Measurements from ENCODE around the gene UBE2L5.

UBE2L5 gene

DNA sequence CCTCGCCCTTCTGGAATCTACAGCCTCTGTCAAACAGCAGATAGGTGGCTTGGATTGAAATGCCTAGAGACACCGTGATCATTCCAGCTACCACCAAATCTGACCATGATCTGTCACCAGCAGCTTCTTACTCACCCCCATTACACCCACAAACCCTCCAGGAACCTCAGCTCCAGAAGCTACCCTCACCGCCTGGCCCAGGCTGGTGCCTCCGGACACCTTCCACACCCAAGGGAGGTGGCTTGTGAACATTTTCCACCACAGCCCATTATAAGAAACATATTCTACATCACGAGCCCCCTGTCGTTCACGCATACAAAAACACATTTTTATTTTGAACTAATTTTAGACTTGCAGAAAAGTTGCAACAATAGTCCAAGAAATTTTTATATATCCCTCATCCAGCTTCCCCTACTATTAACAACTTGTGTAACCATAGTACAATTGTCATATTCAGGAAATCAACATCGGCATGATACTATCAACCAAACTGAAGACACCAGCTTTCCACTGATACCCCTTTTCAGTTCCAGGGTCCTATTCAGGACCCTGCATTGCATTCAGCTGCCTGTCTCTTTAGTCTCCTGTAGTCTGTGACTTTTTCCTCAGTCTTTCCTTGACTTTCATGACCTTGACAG is 15.4 kb upstream of the UBE2L5 start:
- no peak for DNase-seq

DNA sequence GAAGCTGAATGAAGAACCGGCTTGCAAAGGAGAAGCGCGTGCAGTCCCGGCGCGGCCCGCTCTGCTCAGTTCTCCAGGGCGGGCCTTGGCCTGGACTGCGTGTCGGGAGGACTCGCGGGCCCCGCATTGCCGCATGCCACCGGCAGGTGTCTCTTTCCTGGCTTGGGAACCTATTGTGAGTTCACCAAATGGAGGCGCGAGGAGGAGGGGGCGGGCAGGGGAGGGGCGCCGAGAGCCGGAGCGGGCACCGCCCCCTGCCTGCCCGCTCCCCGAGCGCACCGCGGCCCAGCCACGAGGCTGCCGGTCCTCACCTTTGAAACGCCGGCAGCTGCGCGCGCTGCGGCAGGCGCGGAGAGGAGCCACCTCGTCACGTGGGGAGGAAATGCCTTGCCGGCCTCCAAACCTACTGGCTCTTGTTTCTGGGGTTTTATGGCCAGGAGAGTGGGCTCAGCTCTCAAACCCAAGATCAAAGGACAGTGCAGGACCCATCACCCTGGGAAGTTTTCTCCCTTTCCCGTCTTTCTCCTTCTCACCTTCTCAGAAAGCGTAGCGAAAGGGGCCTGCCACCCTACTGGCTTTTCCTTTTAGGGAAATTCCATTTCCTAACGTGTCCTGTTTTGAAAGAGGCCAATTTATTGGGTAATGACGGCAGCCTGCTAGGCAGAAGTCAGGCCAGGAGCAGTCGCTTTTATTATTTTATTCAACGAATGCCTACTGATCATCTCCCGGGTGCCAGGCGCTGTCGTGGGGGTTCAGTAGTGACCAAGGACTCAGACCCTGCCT is 13.8 kb upstream of the UBE2L5 start:
- no peak for DNase-seq

DNA sequence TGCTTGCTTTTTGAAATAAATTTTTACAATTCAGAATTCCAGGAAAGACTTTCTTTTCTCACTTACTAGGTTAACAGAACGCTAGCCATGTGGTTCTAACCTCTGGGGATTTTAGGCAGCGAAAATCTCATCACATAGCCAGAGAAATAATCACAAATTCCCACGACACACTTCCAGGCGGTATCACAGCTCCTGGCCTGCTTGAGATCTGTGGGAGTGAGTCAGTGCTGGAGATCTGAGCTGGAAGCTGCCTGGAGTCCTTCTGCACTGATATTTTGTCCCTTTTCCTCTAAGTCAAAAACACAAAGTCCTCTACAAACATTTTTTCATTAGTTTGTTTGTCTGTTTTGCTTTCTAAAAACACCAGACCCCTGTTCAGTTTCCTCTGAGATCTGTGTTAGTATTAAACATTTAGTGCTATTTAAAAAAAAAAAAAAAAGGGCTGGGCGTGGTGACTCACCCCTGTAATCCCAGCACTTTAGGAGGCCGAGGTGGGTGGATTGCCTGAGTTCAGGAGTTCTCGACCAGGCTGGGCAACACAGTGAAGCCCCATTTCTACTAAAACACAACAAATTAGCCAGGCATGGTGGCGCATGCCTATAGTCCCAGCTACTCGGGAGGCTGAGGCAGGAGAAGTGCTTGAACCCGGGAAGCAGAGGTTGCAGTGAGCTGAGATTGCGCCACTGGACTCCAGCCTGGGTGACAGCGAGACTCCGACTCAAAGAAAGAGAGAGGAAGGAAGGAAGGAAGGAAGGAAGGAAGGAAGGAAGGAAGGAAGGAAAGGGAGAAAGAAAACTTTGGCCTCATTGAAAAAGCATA is 12.2 kb upstream of the UBE2L5 start:
- no peak for DNase-seq

DNA sequence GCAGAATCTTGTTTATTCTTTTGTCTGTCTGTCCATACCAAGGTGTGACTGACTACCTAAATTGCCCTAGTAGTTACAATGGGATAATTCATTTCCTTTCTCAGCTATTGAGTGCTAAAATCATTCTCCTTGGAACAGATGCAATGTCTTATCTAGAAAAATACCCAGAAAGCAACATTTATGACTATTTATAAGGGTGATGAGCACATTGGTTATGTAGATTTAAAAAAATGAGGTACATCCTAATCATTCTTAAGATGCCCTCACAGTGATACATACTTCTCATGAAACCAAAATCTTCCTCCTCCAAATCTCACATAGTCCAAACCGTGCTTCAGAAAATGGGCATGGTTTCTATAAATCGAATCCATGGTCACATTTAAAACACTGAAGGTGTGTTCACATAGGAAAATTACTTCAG is 11.6 kb upstream of the UBE2L5 start:
- DNase-seq = no peak

DNA sequence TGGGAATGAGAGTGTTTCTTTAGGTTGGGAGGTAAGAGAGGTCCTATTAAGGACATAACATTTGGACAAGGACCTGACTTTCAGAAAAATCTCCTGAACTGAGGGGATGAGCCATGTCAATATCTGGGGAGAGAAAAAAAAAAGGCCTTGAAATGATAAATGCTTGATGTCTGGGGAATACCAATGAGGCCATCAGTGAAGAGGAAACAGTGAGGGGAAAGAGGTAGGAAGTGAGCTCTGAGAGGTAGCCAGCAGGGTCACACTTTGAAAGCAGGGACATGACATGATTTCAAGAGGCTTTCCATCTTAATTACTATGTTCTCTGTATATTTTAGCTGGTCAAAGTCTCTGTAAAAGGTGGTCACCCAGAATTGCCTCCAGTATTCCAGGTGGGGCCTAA is 9.9 kb upstream of the UBE2L5 start:
- no peak for DNase-seq

DNA sequence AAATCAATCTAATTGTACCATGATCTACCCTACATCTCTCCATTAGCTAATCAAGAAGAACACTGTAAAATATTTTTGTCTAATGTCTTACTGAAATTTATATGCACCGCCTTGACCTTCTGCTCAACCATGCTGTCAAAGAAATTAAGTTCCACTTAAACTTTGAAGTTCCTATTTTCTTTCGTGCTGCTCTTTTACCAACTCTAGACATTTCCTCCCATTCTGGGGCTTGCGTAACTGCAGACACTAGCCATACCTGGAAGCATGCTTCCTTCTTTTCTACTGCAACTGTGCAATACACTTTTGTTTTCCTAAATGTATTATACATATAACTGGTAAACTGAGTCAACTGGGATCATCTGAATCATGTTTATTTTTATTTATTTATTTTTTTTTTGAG is 8.5 kb upstream of the UBE2L5 start:
- no peak for DNase-seq

DNA sequence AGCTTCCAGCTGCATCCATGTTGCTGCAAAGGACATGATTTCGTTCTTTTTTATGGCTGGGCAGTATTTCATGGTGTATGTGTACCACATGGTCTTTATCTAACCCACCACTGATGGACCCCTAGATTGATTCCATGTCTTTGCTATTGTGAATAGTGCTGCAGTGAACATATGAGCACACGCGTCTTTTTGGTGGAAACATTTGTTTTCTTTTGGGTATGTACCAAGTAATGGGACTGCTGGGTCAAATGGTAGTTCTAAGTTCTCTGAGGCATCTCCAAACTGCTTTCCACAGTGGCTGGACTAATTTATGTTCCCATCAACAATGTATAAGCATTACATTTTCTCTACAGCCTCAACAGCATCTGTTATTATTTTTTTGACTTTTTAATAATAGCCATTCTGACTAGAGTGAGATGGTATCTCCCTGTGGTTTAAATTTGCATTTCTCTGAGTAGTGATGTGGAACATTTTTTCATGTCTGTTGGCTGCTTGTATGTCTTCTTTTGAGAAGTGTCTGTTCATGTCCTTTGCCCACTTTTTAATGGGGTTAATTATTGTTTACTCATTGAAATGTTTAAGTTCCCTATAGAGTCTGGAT is 6.8 kb upstream of the UBE2L5 start:
- no peak for DNase-seq

DNA sequence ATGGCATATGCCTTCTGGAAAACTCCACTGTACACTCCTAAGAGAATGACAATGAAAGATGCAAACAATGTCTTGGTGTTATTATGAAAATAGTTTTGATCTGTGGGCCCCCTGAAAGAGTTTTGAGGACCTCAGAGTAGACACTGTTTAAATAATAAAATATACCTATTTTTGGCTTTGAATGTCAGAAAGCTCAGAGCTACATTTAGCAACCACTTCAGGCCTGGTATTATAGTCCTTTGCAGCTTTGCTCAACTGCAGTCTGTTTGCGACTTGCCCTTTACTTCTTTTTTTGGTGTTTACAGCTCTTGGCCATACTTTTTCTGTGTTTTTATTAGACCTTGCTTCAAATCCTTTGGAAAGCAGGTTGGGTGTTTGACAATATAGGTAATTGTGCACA is 5.8 kb upstream of the UBE2L5 start:
- no peak for DNase-seq

DNA sequence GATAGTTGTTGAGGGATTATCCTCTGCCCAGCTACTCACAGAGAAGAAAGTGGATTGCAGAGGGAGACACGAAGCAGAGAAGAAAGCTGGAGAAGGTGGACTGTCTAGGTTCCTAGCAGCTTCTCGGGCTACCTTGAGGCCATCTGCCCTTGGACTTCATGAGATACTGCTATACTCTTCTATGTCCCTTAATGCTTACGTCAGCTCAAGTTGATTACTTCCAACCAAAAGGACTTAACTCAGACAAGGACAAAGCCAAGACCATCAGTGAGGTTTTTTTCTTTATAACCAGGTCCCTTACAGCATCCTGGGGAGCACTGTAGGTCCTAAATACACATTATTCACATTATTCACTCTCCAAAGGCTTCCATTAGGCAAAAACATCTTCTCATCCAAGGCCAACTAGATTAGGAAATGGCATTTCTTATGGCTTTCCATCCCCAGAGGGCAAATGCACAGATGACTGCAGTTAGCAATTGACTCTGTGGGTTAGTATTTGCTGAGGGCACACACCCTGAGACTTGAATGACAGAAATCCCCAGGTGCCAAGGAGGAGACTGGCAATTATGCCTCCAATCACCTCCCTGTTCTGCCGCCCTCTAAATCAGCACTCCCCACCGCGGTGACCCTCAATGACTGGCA is 4.1 kb upstream of the UBE2L5 start:
- DNase-seq = no peak

DNA sequence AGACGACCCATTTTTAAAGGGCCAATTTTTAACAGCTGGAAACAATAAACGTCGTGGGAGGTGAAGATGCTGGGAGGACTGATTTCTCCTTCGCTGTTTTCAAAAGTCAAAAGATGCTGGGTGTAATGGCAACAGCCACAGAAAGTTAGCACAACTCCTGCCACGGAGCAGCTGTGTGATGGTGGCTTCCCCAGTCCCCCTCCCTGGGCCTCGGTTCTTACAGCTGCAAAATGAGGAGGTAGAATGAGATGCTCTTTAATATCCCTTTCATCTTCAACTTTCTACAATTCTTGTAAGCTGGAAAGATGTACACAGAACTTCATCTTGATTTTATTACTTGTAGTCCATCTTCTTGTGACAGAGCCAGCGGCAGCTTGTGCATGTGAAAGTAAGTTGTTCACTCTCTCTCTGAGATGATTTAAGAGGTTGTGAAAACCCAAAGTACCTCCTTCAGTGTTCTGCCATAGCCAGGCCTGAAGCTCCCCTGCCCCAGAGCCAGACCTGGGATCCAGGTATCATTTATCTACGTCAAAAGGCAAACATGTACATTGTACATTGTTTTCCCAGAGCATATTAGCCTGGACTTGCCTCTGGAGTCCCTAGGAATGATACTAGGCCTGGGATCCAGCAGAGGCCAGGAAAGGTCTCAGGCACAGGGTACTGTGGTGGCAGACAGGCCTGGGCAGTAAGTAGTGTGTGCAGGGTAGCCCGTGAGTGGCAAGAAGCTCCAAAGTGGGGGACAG is 3.4 kb upstream of the UBE2L5 start:
- no peak for DNase-seq

DNA sequence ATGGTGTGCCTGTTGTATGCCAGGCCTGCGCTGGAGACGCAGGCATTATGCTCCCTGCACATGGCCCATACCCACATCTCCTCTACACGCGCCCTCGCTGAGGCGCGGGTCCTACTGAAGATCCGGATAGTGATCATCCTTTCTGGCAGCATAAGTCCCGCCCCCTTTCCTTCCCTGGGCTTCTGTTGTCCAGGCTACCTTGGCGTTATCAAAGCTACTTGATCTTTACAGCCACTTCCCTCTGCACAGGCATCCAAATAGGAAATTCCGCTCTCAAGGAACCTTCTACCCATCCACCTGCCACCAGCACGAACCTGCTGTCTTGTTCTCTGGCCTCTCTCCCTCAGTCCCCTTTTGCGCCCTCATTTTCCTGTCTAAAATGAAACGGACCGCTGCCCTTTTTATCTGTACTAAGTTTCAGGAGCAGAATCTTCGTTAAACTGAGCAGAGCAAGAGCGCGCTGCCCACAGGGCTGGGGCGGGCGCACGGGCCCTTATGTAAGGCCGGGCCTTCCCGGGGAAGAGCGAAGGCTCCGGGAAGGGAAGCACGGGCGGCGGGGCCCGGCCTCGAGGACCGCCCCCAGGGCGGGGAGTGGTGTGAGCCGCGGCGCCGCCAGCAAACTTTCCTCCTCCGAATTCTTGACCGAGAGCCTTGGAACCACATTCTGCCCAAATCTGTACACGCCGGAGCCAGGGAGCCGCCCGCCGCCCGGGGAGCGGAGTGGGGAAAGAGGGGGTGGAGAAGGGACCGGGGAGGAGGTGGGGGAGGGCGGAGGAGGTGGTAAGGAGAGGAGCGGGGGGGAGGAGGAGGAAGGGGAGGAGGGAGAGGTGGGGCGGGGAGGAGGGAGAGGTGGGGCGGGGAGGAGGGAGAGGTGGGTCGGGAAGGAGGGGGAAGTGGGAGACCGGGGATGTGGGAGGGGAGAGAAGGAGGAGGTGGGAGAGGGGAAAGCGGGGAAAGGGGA is 920 bp upstream of the UBE2L5 start:
- DNase-seq = peak; percentile 56

DNA sequence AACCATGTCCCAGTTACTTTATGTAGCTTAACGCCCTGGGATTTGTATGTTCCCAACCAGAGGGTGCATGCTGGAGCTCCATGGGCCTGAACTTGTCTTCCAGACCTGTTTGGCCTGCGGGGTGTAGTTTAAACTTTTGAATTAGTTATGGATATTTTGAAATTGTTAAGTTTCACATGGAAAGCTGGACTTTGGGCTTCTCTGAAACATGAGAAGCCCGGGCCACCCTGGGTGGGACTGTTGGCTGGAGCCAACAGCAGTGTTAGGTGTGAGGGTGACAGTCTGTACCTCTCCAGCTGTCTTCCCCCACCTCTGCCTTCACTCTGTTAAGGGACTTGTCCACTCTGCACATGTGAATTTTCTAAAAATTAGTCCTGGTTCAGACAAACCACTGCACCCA is 1.6 kb downstream of the UBE2L5 start:
- no peak for DNase-seq

DNA sequence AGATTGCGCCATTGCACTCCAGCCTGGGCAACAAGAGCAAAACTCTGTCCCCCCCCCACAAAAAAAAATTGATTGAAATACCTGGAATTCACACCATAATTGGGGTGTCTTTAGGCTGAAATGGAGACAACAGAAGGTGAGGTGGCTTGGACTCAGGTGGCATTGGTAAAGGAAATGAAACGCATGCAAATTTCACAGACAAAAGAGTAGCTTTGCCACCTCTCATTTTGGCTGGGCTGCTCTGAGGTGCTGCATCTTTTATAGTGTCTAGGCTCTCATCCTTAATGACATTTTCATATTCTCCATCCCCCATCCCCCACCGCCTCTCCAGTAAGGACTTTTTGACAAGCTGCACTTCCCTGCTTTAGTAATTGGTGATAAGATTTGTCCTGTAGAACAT is 6.9 kb downstream of the UBE2L5 start:
- no peak for DNase-seq

DNA sequence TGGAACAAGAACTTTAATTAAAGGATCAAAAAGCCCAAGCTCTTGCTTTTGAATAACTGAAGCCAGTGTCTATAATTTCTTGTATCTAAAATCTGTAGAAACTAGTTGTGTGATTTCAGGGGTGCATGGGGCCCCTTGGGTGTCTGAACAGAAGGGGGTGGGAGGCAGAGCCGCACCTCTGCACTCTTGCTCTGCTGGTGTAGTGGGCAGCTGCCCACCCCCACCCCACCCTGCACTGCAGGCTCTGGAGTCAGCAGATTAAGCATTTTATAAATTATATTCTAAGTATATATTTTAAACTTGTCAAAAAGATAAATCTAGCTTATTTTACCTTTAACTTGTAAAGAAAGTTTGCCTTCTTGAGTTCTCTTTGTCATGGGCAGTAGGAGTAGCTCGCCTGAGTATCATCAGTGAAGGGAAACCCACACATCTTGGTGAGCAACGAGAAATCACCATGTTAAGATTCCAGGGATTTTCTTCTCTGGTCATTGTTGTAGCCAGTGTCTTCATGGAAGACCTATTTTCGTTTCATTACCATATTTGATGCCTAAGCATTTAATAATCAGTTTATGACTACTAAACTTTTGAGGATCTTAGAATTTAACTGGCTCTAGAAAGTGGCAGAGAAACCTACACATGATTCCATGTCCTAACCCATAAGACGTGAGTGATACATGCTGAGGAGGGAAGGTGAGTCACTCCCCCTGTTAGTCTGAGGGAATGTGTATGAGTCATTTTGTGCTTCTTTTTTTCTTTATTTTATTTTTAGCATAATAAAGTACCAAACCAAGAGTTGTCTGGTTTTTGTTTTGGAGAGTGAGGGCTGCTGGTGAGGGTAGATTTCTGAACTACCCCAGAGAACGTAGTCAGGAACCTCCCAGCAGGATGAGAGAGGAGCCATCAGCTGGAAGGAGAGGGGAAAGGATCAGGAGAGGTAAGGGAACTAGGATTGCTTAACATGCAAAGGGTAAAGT is 7.7 kb downstream of the UBE2L5 start:
- no peak for DNase-seq

DNA sequence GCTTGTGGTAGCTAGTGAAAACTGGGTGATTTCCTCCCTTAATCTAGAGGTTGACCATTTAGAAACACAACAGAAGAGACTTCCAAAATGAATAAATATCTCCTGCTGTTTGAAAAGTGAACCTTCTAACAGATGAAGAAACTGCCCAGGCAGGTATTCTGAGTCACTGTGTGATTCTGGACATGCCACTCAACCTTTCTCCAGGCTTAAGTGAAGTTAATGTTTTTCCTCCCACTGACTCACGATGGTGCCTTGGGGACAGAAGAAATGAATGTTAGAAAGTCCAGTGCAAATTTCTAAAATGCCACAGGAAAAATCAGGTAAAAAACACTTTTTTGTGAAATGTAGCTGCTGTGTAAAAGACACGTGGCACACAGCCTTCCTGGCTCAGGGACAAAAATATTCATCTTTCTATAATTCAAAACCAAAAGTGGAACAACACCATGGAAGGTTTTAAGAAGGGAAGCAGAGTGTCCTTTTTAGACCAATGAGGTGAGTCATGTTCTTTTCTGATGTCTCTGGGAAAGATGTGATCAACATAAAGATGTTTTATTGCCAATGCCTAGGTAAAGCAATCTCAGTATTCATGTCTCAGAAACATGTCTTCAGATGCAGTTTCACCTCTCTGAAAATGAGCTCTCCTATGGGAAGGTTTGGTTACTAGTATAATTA is 9.1 kb downstream of the UBE2L5 start:
- DNase-seq = no peak

DNA sequence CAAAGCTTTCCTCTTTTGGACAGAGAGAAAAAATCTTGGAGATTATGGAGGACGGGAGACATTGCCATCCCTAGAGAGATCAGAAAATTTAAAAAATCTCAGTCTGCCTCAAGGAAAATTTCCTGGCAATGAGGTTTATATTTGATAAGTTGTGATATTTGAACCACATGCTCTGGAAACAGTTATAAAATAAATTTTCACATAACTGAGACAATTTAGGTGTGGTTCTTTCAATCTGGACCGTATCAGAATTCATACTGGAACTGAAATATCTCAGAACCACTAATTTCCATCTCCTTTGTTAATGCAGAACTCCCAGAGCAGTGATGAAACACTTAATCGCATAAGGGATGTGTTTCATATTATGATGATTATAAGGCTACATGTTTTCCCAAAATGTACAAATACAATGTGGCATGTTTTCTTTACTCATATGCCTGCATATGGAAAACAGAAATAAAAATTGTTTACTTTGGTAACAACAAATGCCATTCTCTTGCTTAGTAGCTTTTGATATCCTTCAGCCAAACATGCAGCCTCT is 13.7 kb downstream of the UBE2L5 start:
- no peak for DNase-seq

DNA sequence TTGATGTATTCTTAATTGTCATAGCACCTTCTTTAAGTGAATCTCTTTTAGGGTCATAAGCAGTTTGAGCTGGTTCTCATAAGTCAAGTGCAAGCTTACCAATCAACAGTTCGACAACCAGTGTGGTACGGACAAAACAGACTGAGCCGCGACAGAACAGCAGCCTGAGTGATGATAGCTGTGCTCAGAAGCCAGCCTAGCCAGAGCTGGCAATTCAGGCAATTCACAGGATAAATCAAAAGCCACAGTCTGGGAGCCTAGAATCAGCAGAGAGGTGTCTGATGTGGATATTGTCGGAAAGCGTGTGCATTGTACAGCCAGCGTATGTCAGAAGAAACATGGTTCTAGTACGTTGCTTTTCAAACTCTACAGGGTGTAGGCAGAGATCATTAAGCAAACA is 14.9 kb downstream of the UBE2L5 start:
- DNase-seq = no peak

DNA sequence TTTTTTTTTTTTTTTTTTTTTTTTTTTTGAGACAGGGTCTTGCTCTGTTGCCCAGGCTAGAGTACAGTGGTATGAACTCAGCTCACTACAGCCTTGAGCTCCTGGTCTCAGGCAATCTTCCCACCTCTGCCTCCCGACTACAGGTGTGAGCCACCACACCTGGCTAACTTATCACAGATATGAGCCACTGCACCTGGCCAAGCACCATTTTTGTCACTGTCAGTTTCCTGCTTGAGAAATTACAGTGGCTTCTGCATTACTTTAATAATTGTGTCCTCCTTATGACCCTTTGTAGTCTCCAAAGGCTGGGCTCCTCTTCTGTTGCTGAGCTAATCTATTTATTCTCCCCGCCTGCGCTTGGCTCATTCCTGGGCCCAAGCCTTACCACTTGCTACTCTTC is 16.0 kb downstream of the UBE2L5 start:
- no peak for DNase-seq

Data from NCI-H2171 treated with DMSO at 0.1 percent for 48 hours (cell line).